Stimulated activated CD4-positive, alpha-beta T cell treated with anti-CD3 and anti-CD28 coated beads, Interleukin-12 subunit alpha, Interleukin-12 subunit beta, amount 100 ng/mL, for 24 hours (primary cell): ENCODE results near the gene CYP3A4.
"Not testable (repeated sequence)": the region's sequence is repeated elsewhere in the genome, so short reads cannot be mapped to it uniquely, and the experiment has no call there.

Source experiments
- DNase-seq, 2 experiments: peaks; one replicate each; pipeline ENCODE4 v3.0.0-alpha.2; 2020; ENCODE audit warnings: low read depth in 2 of 2

CYP3A4 gene

GRCh38 chr7:99792967-99793366, 9.0 kb upstream of the CYP3A4 start:
- no peak for DNase-seq

DNA sequence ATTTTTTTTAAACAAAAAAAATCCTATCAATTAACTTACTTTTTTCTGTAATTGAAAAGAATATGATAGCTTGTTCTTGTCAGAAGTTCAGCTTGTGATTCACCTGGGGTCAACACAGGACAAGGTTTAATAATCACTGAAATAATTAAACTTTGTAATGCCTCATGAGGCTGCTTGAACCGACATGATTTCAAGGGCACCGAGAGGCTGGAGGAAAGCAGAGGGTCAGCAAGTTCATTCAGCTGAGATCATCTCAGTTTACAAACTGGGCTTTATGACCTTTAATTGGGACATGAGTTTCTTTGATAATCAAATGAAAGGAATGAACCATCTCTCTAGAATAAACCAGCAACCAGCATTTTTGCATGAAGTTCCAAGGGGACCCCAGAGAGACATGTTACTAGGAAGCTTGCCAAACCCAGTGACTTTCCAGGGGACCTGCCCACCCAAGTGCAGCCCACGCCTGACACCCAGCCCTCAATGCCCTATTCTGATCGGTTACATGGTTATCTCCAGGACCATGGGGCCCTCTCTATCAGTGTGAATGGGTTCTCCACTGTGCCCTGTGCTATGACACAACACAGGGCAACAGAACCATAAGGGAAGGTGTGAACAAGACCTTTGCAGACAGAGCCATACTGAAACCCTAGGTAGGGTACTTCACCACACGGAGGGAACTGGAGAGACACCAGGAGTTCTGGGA, 7.8 kb upstream of the CYP3A4 start:
- DNase-seq = no peak

DNA sequence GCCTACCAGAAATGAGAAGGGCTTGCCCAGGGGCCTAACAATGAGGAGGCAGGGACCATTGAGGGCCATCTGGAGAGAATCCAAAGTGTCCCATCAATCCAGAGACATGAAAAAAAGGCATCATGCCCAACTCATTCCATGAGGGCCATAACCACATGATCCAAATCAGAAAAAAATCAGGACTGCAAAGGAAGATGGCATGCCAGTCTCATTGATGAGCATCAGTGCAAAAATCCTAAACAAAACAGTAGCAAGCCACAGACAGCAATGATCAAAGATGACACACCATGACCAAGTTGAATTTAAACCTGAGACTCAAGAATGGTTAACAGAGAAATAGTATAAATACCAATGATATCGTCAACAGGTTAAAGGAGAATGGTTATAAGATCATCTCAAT, 7.0 kb upstream of the CYP3A4 start:
- no peak for DNase-seq

GRCh38 chr7:99790407-99790806, 6.4 kb upstream of the CYP3A4 start:
- no peak for DNase-seq

DNA sequence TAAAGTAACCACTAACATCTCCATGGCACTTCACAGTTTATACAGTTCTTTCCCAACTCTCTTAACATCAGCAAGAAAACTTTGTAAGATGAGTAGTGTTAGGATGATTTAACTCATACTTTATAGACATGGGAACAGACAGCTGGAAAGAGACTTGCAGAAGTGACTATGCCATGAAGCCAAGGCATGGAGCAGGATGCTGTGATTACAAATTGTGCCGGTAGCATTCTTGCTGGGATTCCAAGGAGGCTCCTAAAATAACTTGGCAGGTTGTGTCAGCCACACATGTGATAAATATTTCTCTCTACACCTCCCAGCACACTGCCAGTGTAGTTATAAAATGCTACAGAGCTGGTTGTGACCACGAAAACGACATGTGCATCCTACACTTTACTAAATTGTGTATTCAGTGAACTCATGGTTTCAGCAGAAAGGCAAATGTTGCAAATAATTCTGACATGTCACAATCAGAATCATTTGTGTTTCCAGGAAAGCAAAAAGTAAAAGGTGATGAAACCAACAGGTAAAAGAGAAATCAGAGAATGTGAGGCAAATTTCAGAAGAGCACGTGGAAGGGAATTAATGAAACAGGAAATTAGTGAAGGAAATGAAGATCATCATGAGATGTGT, 5.6 kb upstream of the CYP3A4 start:
- no peak for DNase-seq

DNA sequence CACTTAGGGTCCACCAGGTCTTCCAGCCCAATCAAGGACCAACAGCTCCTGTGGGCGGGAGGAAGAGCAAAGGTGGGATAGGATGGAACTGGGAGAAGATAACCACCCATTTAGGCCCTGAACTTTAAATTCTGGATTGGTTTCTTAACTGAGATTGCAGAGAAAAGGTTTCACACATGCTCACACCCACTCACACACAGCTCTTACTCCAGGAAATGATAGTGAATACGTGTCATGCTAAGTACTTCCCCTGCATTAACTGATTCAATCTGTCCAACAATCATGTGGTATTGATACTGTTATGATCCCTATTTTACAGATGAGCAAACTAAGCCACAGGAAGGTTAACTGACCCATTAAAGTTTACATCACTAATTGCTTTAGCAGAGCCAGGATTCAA, 4.6 kb upstream of the CYP3A4 start:
- no peak for DNase-seq

DNA sequence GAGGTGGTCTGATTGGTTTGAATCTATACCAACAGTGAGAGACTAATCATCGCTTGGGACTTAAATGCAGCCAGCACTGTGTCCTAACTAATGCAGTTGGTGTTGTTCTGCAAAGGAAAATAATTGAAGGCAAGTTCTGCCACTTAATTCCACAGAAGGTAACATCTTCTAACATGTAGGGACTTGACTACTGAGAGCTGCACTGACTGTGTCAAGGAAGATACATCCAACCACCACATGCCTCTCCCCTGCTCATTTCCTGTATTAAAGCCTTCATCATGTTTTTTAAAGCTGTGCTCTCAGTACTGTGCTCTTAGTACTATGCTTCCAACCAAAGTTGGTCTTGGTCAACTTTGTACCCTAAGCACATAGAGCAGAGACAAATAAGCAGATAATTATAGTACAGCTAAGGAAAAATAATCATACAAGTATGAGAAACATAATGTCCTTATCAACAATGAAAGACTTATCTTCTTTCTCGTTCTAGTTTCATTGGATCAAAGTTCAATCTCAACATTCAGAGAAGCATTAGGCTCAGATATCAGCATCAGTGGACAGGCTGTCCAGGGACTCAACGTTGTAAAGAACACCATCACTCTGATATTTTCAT, 2.8 kb upstream of the CYP3A4 start:
- no peak for DNase-seq

GRCh38 chr7:99785654-99786053, 1.7 kb upstream of the CYP3A4 start:
- not testable (repeated sequence) for DNase-seq

- DNase-seq = no peak
Observed at GRCh38 chr7:99782012-99782953, 1.7 kb downstream of the CYP3A4 start.

DNA sequence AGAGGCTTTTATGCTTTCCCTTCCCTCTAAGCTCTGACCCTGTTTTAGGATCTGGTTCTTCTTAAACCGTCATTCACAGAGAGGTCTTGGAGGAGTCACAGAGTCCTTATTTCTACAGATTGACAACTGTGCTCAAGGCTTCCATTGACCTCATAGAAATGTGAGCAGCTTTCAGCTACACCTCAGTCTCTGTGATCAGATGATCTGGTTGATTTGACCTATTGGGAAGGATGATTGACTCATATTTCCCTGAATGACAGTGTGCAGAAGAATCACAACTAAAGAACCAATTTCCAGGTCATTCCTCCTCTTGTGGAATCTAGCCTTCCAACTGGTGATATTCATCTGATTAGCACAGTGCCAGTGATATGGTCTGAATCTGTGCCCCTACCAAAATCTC, 3.4 kb downstream of the CYP3A4 start:
- DNase-seq = no peak

GRCh38 chr7:99779949-99780348, 4.0 kb downstream of the CYP3A4 start:
- DNase-seq = no peak

- no peak for DNase-seq
Observed at GRCh38 chr7:99778880-99779279, 5.1 kb downstream of the CYP3A4 start.

DNA sequence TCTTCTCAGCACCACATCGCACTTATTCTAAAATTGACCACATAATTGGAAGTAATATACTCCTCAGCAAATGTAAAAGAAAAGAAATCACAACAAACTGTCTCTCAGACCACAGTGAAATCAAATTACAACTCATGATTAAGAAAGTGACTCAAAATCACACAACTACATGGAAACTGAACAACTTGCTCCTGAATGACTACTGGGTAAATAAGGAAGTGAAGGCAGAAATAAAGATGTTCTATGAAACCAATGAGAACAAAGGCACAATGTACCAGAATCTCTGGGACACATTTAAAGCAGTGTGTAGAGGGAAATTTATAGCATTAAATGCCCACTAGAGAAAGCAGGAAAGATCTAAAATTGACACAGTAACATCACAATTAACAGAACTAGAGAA, 10.6 kb downstream of the CYP3A4 start:
- DNase-seq = not testable (repeated sequence)

GRCh38 chr7:99772565-99772964, 11.4 kb downstream of the CYP3A4 start:
- DNase-seq = no peak

- DNase-seq = not testable (repeated sequence)
Observed at GRCh38 chr7:99769494-99769893, 14.5 kb downstream of the CYP3A4 start.

DNA sequence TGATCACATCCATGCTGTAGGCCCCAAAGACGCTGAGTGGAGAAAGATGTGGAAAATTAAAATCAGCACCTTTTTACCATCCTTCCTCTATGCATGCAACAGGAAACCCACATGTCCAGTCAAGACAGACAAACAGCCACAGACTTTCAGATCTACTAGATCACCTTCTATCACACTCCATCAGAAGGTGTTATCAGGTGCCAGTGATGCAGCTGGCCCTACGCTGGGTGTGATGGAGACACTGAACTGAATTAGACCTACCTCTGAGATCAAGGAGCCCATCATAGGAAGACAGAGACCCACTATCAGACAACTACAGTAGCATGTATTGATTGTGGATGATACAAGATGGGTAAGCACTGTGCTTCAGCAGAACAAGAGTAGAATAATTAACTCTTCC, 15.5 kb downstream of the CYP3A4 start:
- no peak for DNase-seq

- DNase-seq = no peak
Observed at GRCh38 chr7:99767662-99768061, 16.3 kb downstream of the CYP3A4 start.

GRCh38 chr7:99766484-99767099, 17.4 kb downstream of the CYP3A4 start:
- no peak for DNase-seq

DNA sequence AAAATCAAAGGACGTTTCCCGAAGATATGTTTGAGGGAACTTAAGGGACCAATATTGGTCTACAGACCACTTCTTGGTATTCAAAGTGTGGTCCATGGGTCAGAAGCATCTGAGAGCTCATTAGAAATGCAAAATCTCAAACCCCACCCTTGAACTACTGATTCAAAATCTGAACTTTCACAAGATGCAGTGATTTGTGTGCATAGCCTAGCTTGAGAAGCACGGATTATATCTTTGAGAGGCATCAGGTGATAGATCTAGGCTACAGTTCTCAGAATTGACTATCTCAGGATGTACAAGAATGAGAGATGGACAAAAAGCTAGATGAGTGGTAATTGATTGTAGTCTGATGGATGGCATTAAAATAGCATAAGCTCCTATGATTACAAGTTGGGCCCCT, 19.5 kb downstream of the CYP3A4 start:
- DNase-seq = no peak

GRCh38 chr7:99762680-99763327, 21.2 kb downstream of the CYP3A4 start:
- no peak for DNase-seq

DNA sequence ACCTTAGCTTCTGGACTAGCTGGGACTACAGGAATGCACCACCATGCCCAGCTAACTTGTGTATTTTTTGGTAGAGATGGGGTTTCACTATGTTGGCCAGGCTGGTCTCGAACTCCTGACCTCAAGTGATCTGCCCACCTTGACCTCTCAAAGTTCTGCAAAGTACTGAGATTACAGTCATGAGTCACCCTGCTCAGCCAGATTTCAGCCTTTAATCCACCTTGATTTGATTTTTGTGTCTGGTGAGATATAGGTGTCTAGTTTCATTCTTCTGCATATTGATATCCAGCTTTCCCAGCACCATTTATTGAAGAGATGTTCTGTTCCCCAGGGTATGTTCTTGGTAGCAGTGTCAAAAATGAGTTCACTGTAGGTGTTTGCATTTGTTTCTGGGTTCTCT, 28.9 kb downstream of the CYP3A4 start:
- DNase-seq = no peak
